Measurements from ENCODE around the gene PDE7B.

PDE7B gene

DNA sequence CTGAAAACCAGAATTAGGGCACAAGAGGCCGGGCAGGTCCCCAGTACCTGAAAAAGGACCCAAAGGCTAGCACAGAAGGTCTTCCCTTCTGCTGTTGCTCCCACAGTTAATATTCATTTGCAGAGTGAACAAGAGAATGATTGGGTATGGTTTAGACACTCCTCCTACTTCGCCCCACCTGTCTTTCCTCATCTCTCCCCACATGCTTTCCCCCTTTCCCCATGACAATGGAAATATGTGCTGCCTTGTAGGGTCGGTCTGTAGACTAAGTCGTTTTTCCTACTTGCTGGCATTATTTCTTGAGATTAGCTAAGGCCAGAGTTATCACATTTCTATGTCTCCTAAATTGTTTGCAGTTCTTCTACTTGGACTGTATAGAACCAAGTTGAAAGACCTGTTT lies 181.9 kb downstream of the PDE7B start:
- DNase-seq (ENCODE audit: low spot score), result no peak

DNA sequence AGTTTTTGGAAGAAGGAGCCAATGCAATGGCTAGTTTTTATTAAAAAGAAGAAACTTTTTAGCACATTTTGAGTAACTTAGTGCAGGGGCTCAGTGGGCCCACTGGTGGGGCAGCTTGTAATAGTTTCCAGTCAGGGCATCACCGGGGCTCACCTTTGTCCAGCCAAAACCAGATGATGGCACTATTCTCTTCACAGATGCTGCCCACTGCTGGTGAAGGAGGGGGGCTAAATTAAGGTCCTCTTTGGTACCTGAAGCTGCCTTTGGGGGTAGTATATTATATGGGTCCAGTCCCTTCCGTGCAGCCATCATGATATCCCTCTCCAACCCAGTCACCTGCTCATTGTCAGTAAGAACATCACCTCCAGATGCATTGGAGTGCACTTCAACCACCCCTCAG lies 182.9 kb downstream of the PDE7B start:
- no peak for DNase-seq (ENCODE audit: low spot score)

DNA sequence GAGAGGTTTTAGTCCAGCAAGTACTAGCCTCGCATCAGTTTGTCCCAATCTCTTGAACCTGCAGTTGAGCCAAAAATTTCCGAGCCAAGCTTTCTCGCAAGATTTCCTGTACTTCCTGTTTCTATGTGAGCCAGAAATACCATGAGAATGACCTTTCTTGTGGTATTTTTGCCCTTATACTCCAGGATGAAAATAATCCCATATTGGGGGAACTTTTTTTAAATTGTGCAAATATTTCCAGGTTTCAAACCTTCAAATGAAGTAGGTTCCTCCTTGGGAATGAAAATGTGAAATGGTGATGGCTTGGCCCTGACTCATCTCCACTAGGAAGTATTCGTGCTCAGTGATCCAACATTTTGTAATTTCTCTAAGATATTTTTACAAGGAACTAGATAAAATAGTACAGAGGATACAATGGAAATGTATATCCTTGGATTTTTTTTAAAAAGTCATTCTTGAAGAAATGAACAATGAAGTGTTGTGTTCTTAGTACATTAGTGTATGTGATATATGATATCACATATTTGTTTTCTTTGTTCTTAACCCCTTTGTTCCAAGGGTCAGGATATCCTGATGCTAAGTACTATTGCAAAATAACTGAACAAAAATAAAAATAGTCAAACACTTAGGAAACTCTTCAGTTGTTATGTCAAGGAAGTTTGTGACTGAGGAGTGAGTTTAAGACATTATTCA lies 184.0 kb downstream of the PDE7B start:
- DNase-seq (ENCODE audit: low spot score), result no peak

DNA sequence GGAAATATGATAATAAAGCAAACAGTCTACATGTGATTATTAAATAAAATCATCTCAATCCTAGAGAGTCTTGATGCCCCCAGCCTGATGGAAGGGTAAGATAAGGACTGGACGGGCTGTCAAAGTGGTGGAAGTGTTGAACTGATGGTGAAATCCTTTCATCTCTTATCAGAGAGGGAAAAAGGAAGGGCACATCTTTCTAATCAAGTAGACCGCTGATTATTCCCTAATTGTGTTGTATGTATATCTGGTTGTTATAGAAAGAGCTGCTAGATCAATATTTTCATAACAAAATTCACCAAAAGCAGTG lies 184.5 kb downstream of the PDE7B start:
- DNase-seq (ENCODE audit: low spot score), result no peak

DNA sequence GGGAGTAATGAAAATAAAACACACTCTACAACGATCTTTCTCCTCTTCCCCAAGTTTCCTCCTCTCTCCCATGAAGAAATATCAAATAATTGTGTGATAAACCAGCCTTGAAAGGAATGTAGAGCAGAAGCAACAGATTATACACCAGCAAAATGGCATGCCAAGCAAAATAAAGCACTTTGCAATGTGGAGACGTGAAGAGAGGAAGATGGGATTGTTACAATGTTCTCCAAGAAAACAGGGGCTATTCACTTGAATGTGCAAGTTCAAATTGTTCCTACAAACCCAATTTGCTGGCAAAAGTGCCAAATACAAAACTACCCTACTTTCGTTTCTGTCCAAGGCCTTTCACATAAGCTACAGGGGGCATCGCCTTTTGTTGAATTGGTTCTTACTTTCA lies 185.1 kb downstream of the PDE7B start:
- no peak for DNase-seq (ENCODE audit: low spot score)

DNA sequence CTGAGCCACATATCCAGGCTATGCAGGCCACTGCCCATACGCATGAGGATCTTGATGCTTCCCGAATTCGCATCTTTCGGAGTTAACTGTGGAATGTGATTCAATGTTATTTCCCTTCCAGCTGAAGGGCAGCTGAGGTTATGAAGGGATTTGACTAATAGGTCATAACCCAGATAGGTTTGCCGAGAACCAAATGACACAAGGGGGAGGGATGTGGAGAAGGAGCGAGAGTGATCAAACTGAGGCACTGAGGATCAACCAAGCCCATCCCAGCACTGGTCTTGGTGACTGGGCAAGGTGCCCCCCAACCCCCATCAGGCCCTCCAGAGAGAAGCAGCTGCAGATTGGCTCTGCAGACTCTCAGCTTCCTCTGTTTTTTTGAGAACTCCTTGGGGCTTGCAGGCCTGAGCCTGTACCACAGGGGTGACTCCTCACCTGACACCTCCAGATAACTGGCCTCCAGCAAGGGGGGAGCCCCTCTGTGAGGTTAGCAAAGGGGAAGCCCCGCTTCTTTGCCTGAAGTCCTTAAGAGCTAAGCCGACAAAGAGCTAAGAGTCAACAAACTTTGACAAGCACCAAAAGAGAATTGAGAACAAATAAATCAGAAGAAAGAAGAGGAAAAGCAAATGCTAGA lies 185.9 kb downstream of the PDE7B start:
- no peak for DNase-seq (ENCODE audit: low spot score)

DNA sequence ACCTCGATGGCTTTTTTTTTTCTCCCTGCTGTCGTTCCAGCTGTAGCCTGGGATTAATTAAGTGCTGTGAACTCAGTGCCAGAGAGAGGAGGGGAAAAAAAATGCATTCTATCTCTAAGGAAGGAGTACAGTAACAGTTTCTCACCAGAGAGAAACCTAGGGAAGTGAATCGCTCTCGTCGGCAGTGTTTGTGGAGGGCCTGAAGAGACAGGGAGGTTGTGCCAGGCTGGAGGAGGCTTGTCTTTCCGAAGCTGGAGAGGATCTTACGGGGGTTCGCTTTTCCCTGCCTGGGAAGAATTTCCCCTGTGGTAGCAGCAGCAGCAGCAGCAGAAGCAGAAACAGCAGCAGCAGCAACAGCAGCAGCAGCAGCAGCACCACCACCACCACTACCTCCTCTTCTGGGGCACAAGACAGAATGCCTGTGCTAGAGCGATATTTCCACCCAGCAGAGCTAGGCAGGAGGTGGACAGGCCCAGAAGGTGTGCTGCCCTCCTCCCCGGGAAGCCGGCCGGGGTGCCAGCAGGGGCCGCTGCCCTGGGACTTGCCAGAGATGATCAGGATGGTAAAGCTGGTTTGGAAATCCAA lies 186.5 kb downstream of the PDE7B start:
- DNase-seq (ENCODE audit: low spot score), result no peak

DNA sequence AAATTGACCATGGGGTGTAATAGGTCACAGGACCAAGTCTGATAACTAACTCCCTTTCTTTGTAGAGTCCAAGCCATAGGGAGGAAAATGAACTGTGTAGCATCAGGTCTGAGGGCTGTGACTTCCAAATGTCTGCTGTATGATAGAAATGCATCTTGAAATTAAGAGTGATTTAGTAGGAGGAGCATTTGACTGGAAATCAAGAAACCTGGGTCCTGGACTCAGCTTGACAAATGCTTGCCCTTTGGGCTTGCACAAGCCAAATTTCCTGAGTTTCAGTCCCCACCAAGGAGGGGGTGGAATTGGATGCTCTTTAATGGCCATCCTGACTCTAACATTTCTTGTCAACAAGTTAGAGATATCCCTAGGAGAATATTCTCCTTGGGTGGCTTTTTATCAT lies 187.0 kb downstream of the PDE7B start:
- no peak for DNase-seq (ENCODE audit: low spot score)

DNA sequence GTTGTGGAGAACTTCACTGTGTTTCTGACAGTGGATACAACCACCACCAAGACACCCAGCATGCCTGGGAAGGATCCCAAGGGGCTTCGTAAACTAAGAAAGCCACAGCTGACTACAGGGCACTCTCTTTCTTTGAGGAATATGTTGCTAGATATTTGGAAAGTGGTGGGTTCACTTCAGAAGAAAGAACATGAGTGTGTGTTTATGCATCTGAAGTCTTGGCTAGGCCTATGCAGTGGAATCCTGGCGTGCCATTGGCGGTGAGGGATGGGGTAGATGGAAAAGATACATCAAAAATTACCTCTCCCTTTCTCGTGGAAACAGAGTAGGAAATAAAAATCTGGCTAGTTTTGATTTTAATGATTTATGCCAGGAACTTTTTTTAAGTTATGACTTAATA lies 187.7 kb downstream of the PDE7B start:
- no peak for DNase-seq (ENCODE audit: low spot score)

DNA sequence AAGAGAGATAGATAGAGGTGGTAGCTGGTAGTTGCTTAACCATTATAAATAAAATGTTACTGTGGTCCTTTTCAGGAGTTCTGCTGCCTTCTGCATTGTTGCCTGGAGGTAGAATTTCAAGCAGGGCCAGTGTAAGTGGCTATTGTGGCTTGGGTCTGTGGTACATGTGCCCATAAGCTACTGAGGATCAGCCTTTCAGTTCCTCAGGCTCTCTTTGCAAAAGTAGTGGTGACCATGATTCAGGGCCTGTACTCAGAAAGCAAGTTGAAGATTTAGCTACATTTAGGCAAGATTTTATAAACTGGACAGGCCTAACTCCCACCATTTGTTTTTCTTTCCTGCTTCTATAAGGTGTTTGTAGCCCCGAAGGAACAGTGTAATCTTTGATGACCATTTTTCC lies 199.0 kb downstream of the PDE7B start:
- DNase-seq (ENCODE audit: low spot score), result no peak

DNA sequence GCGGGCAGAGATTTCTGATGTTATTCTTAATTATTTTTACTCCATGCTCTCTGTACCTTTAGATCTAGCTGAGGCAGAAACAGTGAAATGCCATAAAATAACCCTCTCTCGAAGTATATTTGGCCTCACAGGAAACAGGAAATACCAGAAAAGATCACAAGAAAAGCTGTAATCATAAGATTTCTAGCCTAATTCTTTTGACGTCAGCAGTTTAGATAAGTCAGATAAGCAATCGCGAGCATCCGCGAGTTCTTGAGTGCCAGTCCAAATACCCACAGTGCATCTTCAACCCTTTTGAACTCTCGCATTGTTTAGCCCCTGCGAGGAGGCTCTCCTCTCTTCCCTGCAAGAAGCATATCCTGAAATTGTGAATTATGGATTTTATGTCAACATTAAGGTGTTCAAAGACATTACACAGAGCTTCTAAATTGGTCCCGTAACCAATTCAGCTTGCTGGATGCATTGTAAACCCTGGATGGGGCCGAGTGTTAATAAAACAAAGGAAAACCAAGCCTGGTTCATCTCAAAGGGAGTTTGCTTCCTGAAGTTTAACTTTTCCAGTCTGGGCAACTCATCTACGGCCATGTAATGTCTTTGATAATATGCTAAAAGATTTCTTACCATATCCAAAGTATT lies 199.8 kb downstream of the PDE7B start:
- DNase-seq (ENCODE audit: low spot score), result no peak

DNA sequence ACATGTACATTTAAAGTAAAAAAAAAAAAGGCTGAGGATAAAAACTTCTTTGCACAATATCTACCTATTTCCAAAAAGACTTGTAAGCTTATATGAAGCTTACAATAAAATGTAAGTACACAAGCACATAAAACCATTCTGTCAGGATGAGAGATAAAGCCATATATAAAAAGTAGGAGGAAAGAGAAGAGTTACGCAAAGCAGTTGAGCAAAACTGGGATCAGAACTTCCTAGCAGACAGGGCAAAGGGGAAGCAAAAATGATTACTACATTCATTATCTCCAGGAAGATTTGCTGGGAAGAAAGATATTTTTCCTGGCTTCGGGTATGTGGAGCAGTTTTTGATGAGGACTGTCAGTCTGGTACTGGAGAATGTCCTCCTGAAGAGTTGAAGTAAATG lies 200.5 kb downstream of the PDE7B start:
- no peak for DNase-seq (ENCODE audit: low spot score)

DNA sequence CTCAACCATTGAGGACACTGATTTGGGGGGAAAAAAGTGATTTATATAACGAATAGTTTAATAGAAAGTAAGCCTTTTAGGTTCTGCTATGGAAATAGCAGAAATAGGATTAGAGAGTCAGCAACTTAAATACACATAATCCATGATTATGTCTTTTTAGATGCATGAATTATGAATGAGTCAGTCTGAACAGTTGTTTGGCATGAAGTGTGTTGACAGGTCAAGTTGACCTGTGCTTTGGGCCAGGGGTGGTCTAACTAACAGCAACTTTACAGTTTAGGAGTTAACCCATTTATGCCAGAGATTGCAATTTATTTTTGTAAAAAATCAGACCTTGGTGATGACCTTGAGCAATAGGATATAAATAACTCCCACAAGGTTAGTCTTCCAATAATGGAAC lies 207.4 kb downstream of the PDE7B start:
- DNase-seq (ENCODE audit: low spot score), result no peak

DNA sequence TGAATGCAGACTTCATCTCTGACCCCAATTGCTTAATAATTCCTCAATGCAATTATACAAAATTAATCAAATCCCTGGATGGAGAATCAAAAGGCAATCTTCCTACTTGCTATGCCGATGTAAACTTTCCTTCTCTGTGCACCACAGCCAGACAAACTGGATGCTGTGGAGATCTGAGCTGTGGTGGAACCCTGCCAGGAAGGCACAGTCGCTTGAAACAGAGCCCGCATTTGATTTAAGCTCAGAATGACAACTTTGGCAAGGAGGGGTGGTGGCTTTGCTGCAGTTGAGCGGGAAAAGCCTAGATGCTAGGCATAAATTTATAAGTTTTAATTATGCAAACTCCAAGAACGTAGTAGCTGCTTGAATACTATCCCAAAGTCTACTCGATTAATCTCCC lies 207.8 kb downstream of the PDE7B start:
- DNase-seq (ENCODE audit: low spot score), result no peak

DNA sequence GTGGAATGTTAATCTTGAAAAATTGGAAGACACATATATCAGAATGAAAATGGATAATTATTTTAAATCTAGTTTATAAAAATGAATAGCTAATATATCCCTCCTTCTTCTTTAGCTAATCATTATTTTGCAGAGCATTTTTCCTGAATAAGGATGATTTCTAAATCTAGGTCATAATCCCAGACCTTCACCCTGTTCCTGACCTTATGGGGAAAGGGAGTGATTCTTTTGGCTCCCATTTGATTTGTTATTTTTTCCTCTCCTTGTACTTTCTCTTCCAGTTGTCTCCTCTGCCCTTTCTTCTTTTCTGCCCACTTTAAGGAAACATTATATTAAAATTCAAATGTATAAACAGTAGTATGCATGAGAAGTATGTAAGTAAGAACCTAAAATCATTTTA lies 208.6 kb downstream of the PDE7B start:
- DNase-seq (ENCODE audit: low spot score), result no peak

DNA sequence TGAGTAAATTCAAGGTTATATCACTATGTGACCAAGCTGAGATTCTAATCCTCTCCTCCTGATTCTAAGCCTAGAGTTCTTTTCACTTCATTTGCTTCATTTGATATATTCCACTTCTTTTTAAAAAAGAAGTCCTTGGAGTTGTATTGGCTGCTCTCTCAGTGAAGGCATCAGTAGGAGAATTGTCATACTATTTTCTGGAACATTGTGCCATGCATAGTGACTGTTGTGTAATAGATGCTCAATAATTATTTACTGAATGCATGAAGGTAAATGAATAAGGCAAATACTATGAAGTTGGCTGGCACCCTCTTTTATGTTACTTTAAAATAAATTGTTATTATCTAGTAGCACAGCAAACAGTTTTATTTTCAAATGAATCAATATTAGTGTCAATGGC lies 209.3 kb downstream of the PDE7B start:
- no peak for DNase-seq (ENCODE audit: low spot score)

DNA sequence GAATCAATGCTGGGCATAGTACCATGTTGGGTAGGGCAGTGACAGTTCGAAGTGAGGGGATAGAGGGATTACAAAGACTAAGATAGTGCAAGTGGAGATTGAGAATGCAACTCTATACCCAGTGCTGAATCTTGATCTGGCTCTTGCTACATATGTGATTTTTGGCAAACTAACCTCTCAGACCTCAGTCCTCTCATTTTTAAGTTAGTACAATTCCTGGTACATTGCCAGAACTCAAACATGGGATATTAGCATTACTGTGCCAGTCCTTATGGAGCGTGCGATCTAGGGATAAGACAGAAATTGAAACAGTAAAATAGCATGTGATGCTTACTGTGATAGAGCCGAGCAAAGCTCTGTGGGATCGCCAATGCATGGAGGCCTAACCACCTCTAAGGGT lies 210.2 kb downstream of the PDE7B start:
- DNase-seq (ENCODE audit: low spot score), result no peak

DNA sequence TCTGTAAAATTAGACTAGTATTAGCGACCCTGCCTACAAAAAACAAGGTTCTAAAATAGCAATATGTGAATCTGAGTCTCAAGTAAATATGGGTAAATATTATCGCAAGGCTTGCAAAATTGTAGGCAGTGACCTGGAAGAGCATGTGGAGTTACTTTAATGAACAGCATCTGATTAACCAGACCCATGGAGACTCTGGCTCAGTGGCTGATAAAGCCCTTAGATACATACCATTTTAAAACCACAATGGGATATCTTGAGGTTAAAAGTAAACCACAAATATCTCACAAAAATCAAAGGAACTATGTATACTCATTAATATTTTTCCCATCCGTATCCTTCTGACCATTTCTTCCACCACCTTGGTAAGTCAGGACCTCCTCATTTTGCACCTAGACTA lies 211.6 kb downstream of the PDE7B start:
- no peak for DNase-seq (ENCODE audit: low spot score)

DNA sequence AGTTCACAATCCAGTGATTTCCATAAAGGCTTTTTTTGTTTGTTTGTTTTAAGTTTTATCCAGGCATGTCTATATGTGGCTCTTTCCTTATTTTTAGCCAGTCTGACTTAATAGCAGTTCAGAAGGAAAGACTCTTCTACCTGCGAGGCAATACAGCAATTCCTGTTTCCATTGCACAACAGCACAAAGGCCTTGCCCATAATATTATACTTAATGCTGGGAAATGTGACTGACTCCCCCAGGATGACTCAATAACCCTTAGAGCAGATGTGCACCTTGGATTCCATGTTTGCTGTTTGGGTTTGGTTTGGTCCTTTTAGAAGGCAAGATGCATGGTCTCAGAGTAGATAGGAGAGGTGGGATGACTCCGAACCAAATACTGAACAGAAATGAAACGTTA lies 214.5 kb downstream of the PDE7B start:
- no peak for DNase-seq (ENCODE audit: low spot score)

DNA sequence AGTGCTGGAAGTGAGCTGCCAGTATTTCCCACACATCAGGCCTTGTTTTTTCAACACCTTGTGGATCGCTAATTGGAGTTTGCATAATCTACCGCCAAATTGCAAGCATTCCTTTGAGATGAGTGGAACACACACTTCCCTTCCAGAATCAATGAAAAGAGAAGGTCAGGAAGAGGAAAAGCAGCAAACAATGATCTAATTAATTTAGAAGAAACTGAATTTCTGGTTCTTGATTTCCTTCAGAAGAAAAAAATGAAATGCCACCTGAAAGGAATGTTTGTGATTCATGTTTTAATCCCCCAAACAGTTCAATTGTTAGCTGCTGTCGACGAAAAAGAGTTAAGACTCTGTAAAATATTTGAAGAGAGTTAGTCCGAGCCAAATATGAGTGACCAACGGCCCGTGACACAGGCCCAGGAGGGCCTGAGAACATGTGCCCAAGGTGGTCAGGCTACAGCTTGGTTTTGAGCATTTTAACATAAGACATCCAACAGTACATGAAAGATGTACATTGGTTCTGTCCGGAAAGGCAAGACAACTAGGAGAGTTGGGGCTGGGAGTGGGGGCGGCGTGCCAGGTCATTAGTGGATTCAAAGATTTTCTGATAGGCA lies 216.3 kb downstream of the PDE7B start:
- DNase-seq (ENCODE audit: low spot score), result no peak

DNA sequence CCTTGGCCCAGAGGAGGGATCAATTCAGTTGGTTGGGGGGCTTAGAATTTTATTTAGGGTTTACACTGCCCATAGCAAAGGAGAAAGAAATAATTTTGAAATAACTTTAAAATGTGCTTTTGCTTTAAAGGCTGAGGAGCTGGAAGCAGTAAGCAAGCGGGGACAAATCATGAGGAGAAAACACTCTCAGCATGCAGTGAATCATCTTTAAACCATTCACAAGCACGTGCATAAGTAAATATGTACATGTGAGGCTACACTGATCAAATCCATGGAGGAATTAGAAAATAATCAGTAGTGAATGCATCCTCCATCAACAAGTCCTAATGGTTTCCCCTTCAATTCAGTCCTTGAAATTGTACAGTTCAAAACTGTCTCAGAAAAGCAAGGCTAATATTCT lies 217.6 kb downstream of the PDE7B start:
- no peak for DNase-seq (ENCODE audit: low spot score)

DNA sequence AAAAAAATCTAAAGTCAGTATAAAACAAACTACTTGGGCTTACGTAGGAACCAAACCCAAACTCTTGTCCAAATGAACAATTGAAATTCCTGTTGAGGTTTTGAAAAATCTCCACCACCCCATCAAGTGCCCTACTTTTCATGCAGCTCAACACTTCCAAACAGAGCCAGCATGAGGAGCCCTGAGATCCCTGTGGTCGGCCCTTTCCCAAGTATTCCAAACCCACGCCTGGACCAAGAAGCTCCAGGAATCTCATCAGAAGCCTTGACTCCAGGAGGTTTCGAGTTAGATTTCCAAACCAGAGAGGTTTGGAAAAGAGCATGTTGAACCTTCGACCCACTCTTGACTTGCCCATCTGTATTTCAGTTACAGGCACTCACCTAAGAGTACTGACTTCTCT lies 219.3 kb downstream of the PDE7B start:
- no peak for DNase-seq (ENCODE audit: low spot score)

DNA sequence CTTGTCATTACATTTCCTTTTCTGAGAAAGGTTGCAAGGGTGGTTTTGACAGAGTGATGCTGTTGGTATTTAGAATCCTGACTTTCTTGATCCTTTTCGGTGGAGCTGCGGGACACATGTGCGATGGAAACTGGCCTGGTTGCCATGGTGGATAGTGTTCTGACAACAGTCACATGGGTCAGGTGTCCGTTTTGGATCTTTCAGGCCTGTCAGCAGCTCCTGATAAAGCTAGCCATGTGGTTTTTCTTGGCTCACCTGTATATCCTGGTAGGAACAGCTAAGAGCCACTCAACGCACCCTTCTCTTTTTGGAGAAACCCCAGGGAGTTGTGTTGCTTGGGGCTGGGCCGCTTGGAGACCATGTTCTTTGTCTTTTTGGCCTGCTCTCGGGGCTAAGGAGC lies 221.2 kb downstream of the PDE7B start:
- DNase-seq (ENCODE audit: low spot score), result no peak
